GM12878 (cell line): Measurements from ENCODE around the gene IL4I1. TPM values are rescaled to one million over a fixed set of nuclear protein-coding genes. Genes with fewer than 3 reads are reported as not detected.

Experiments used
- BCLAF1 ChIP-seq: fragments of 450-650 bp; IDR thresholded peaks from 2 replicates; pipeline ENCODE4 v1.6.1; 2017; ENCODE audit warnings: antibody characterized with exemption, mild to moderate bottlenecking, moderate library complexity
- CHD1 ChIP-seq: IDR thresholded peaks from 2 replicates; pipeline ENCODE4 v1.6.1; 2012; ENCODE audit warnings: low read depth, low read length, improper control_type of control experiment
- DPF2 ChIP-seq: fragments of 450-650 bp; IDR thresholded peaks from 2 replicates; pipeline ENCODE4 v1.6.1; 2017; ENCODE audit warnings: mild to moderate bottlenecking
- EED ChIP-seq: sonication (generic); IDR thresholded peaks from 2 replicates; pipeline ENCODE4 v1.6.1; 2016; ENCODE audit warnings: antibody characterized with exemption, low read depth
- EGR1 ChIP-seq, 2 experiments: IDR thresholded peaks; 1 replicate in 1 of 2; 2 replicates in 1 of 2; pipeline ENCODE4 v1.6.1; 2011 to 2012; ENCODE audit warnings: low read depth in 2 of 2, low read length in 2 of 2, borderline replicate concordance in 1 of 2, mild to moderate bottlenecking in 1 of 2, moderate library complexity in 1 of 2
- ETV6 ChIP-seq, 2 experiments: fragments of 450-650 bp in 1 of 2; IDR thresholded peaks in 1 of 2; conservative IDR thresholded peaks in 1 of 2; 2 replicates each; pipeline ENCODE4 v1.6.1; 2014; ENCODE audit warnings: antibody characterized with exemption in 1 of 2, borderline replicate concordance in 1 of 2, low read depth in 1 of 2, mild to moderate bottlenecking in 1 of 2, moderate library complexity in 1 of 2
- HSF1 ChIP-seq: fragments of 150-350 bp; IDR thresholded peaks from 2 replicates; pipeline ENCODE4 v1.6.1; 2014; ENCODE audit warnings: mild to moderate bottlenecking, low read depth, low read length
- MXI1 ChIP-seq: fragments of 150-350 bp; IDR thresholded peaks from 2 replicates; pipeline ENCODE4 v1.6.1; 2011; ENCODE audit warnings: low read depth, mild to moderate bottlenecking, inconsistent platforms, low read length, improper control_type of control experiment
- NFYA ChIP-seq: IDR thresholded peaks from 2 replicates; pipeline ENCODE4 v1.6.1; 2011; ENCODE audit warnings: low read depth, mild to moderate bottlenecking, low read length, improper control_type of control experiment, borderline replicate concordance
- NR2C2 ChIP-seq: IDR thresholded peaks from 2 replicates; pipeline ENCODE4 v1.6.1; 2011; ENCODE audit warnings: borderline replicate concordance, low read depth; ENCODE audit not compliant: control insufficient read depth, insufficient read length
- NR2F1 ChIP-seq: fragments of 450-650 bp; conservative IDR thresholded peaks from 2 replicates; pipeline ENCODE4 v1.6.1; 2017; ENCODE audit warnings: mild to moderate bottlenecking
- POU2F2 ChIP-seq: IDR thresholded peaks from 3 replicates; pipeline ENCODE4 v1.6.1; 2011; ENCODE audit warnings: low read depth, mild to moderate bottlenecking, low read length, borderline replicate concordance
- SIN3A ChIP-seq: IDR thresholded peaks from 2 replicates; pipeline ENCODE4 v1.6.1; 2012; ENCODE audit warnings: low read depth, low read length, improper control_type of control experiment
- SMAD1 ChIP-seq: fragments of 450-650 bp; IDR thresholded peaks from 2 replicates; pipeline ENCODE4 v1.6.1; 2018; ENCODE audit warnings: mild to moderate bottlenecking, low read depth; ENCODE audit not compliant: partially characterized antibody
- SPI1 ChIP-seq: IDR thresholded peaks from 2 replicates; pipeline ENCODE4 v1.6.1; 2011; ENCODE audit warnings: low read depth, mild to moderate bottlenecking, low read length, moderate library complexity, borderline replicate concordance; ENCODE audit not compliant: insufficient read depth
- SREBF1 ChIP-seq: IDR thresholded peaks from 2 replicates; pipeline ENCODE4 v1.6.1; 2012; ENCODE audit warnings: mild to moderate bottlenecking, low read length
- SREBF2 ChIP-seq: IDR thresholded peaks from 2 replicates; pipeline ENCODE4 v1.6.1; 2012; ENCODE audit warnings: mild to moderate bottlenecking, low read length
- STAT1 ChIP-seq: fragments of 450-650 bp; conservative IDR thresholded peaks from 2 replicates; pipeline ENCODE4 v1.6.1; 2014; ENCODE audit warnings: antibody characterized with exemption, mild to moderate bottlenecking
- ZNF24 ChIP-seq: fragments of 450-650 bp; IDR thresholded peaks from 2 replicates; pipeline ENCODE4 v1.6.1; 2017; ENCODE audit warnings: antibody characterized with exemption, mild to moderate bottlenecking
- ZNF592 ChIP-seq: fragments of 450-650 bp; IDR thresholded peaks from 2 replicates; pipeline ENCODE4 v1.6.1; 2017; ENCODE audit warnings: mild to moderate bottlenecking, moderate library complexity
- ZSCAN29 ChIP-seq: fragments of 450-650 bp; IDR thresholded peaks from 2 replicates; pipeline ENCODE4 v1.6.1; 2017; ENCODE audit warnings: mild to moderate bottlenecking, moderate library complexity
- polyA plus RNA-seq, 11 experiments: library from polyadenylated mRNA; depleted of rRNA in 4 of 11; unstranded in 6 of 11; stranded (reverse) in 5 of 11; fragments of >200 nt; fragmentation: Nextera tagmentation in 4 of 11; fragmentation: Illumina TruSeq in 1 of 11; extraction: Ambion mirVana in 4 of 11; extraction: Trizol in 1 of 11; gene quantifications; 1 replicate in 1 of 11; 2 replicates in 10 of 11; pipeline versions ENCODE4 v1.2.1 to v1.2.3, GENCODE V29; 2011 to 2016; ENCODE audit warnings: inconsistent platforms in 2 of 11, missing spikeins in 2 of 11, low read depth in 1 of 11
- total RNA-seq, 4 experiments: library from RNA; depleted of rRNA in 3 of 4; stranded (reverse); fragments of >200 nt in 3 of 4; fragmentation: Illumina TruSeq in 1 of 4; extraction: Trizol in 1 of 4; gene quantifications; 2 replicates each; pipeline versions ENCODE4 v1.2.1 to v1.2.3, GENCODE V29; 2013 to 2021

IL4I1 gene
- total and polyA plus RNA-seq, 10 of the 15 experiments (the other 5 are each of a cell fraction or from before 2014, with no cell fraction given), result 0.62 to 83.8 (median 42.8) TPM

- no peak for TF ChIP-seq SPI1
- TF ChIP-seq SREBF2, result no peak
- peak in 1 of 2 experiments; percentile 21; a peak in 1 of 4 replicates for TF ChIP-seq ETV6 (conservative IDR thresholded peaks at IDR 0.05 in 1 of 2, IDR thresholded peaks at IDR 0.05 in 1 of 2; ENCODE audit: borderline replicate concordance in 1 of 2, low read depth in 1 of 2)
- no peak for TF ChIP-seq ZNF24
- no peak for TF ChIP-seq HSF1
- no peak for TF ChIP-seq STAT1
- TF ChIP-seq DPF2, result peak; percentile 46; the same call in 1 of the 2 replicates
- no peak for TF ChIP-seq NFYA
- TF ChIP-seq EGR1 (IDR thresholded peaks at IDR 0.05; ENCODE audit: borderline replicate concordance in 1 of 2, low read depth in 2 of 2, low read length in 2 of 2), result no peak; a peak in 1 of 3 replicates
- peak; percentile 97 for TF ChIP-seq POU2F2
- TF ChIP-seq NR2F1, result peak; percentile 75
- TF ChIP-seq EED, result peak; percentile 77
- no peak for TF ChIP-seq SIN3A
- no peak for TF ChIP-seq MXI1
- TF ChIP-seq SMAD1, result peak; percentile 91
- peak; percentile 87 for TF ChIP-seq ZSCAN29
- peak; percentile 17; the same call in 1 of the 2 replicates for TF ChIP-seq BCLAF1
- no peak for TF ChIP-seq SREBF1
- no peak for TF ChIP-seq ZNF592
- no peak for TF ChIP-seq NR2C2
- TF ChIP-seq CHD1, result no peak; the same call in 1 of the 2 replicates
Measured at GRCh38 chr19:49929121-49929610, 32.5 kb upstream of the IL4I1 start, which contains the start of the genes ATF5 and NUP62 (continued).
